Epithelial cell of proximal tubule (primary cell): ENCODE results near the gene LYST. TPM values are rescaled to one million over a fixed set of nuclear protein-coding genes. Genes with fewer than 3 reads are reported as not detected.
"Not testable (repeated sequence)": the region's sequence is repeated elsewhere in the genome, so short reads cannot be mapped to it uniquely, and the experiment has no call there.

ENCODE experiments used
- DNase-seq: peaks from one replicate; pipeline ENCODE4 v3.0.0-alpha.2; 2011; ENCODE audit warnings: low read depth
- H3K4me3 ChIP-seq: 2 replicates; pipeline ENCODE4 v1.5.1; 2011; ENCODE audit warnings: low read depth, mild to moderate bottlenecking, low read length
- total RNA-seq: library from RNA; depleted of rRNA; stranded (reverse); fragments of >200 nt; gene quantifications from 2 replicates; pipeline ENCODE4 v1.2.3, GENCODE V29; 2015
- TF ChIP-seq, protein P1 (sequence below): conservative IDR thresholded peaks from 2 replicates; pipeline ENCODE4 v1.5.1; 2012; ENCODE audit warnings: low read depth, mild to moderate bottlenecking, low read length

Gene LYST
- total RNA-seq, 1 donor from 2014 or later, result 10.3 TPM

DNA sequence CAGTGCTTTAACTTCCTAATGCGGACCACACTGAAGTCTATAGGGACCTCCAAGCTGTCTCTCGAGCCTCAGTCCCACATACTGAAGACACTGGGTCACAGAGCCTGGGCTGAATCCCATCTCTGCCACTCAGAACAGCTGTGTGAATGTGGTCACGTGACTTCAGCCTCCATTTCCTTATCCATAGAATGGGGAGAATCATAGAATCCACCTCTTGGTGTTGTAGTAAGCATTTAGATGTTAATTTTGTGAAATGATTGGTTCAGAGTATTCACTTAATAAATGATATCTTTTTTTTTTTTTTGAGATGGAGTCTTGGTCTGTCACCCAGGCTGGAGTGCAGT, 41.2 kb upstream of the LYST start:
- no peak for DNase-seq
- H3K4me3 ChIP-seq, result no peak overlapping the region
- TF ChIP-seq, protein P1, sequence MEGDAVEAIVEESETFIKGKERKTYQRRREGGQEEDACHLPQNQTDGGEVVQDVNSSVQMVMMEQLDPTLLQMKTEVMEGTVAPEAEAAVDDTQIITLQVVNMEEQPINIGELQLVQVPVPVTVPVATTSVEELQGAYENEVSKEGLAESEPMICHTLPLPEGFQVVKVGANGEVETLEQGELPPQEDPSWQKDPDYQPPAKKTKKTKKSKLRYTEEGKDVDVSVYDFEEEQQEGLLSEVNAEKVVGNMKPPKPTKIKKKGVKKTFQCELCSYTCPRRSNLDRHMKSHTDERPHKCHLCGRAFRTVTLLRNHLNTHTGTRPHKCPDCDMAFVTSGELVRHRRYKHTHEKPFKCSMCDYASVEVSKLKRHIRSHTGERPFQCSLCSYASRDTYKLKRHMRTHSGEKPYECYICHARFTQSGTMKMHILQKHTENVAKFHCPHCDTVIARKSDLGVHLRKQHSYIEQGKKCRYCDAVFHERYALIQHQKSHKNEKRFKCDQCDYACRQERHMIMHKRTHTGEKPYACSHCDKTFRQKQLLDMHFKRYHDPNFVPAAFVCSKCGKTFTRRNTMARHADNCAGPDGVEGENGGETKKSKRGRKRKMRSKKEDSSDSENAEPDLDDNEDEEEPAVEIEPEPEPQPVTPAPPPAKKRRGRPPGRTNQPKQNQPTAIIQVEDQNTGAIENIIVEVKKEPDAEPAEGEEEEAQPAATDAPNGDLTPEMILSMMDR, result no peak

DNA sequence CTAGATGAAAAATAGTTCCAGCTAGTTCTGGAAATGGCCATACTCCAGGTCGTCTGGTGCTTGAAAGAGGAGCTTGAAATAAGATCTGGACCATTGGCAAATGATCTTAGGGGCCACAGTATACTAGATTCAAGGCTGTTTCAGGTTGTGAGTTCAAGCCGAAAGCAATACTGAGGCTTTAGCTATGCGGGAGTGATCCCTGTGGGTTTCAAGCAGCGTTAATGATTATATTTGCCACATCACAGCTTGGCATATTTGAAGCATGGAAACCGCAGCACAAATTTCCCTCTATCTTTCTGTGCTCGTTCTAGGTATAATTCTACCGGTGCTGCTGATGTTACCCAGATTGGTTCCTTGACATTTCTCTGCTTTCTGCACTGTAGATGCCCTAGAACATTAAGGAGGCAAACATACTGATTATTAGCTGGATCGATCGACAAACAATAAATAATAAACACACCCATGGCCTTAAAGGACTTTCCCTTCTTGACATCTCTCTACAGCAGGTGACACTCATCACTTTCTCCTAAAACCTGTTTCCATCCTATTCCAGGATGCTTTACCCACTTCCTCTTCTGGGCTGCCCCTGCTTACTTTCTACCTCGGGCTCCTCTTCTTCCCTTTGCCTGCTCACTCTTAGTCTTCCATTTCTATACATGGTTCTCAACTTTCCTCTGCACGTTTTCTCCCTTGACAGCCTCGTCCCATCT, 40.6 kb upstream of the LYST start:
- no peak for DNase-seq
- TF ChIP-seq, protein P1, result no peak
- H3K4me3 ChIP-seq, result no peak overlapping the region

DNA sequence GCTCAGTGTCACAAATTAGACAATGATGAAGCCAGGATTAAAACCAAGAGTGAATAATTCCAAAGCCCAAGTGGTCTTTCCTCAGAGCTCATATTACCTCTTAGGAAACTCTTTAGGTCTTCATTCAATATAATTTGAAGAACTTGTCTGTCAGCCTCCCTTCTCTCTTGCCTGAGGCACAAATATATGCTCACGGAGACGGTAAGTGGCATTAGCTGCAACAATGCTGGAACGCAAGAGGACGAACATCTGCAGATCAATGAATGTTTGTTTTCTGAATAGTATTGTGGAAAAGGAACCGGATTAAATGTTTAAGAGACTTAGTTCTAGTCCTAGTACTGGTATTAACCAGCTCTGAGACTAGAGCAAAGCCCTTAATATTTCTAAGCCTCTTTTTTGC, 39.7 kb upstream of the LYST start:
- DNase-seq, result no peak
- TF ChIP-seq, protein P1, result no peak
- no peak overlapping the region for H3K4me3 ChIP-seq

DNA sequence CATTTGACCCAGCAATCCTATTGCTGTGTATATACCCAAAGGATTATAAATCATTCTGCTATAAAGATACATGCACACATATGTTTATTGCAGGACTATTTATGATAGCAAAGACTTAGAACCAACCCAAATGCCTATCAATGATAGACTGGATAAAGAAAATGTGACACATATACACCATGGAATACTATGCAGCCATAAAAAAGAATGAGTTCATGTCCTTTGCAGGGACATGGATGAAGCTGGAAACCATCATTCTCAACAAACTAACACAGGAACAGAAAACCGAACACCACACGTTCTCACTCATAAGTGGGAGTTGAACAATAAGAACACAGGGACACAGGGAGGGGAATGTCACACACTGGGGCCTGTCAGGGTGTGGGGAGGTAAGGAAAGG, 37.1 kb upstream of the LYST start:
- not testable (repeated sequence) for DNase-seq, H3K4me3 ChIP-seq

DNA sequence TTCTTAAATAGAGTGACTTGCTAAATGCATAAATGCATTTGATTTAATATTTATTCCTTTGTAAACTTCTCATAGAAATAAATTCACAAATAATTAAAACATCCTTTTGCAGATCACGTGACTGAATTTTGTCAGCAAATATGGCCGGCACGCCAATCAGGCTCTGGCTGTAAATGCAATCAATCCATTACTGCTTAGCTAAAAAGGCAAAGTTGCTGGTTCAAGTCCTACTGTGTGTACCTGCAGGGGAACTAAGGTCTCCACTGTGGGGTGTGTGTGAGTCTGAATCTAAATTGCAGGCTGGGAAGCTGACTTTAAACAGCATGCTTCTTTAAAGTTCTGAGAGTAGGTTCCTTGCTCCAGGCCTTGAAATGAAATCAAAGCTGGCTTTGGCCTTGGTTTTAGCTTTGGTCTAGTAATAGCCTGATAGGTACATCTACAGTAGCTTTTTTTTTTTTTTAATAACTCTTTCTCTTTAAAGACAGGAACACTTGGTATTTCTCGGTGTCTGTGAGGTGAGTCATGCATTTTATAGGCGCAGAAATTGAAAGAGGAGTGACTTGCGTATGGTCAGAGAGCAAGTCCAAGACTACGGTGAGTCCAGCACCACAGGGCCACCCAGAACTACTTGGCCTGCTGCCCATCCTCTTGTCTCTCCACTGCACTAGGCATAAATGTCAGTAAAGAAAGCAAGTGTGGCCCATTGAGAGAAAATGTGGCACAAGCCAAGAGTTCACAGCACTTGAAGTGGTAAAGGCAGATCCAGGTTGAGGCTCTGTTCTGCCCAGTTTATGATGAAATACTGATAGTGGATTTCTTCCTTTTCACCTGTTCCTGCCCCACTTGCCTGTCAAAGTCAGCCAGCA, 36.2 kb upstream of the LYST start:
- no peak overlapping the region for H3K4me3 ChIP-seq

DNA sequence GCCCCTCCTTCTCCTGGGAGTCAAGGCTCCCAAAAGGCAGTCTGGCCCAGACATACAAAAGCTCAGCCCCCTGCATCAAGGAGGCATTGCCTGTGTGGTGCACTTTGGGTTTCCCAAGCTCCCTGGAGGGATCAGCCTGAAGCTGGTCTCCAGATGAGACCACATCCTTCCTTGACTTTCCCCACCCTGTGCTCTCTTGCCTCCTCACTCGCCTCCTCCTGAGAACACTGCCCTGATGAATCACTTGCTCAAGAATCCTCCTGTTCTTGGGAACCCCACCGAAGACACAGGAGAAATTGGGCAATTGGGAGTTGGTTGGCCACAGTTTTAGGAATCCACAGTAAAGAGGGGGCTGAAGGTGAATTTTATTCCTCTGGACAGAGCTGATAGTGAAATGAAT, 34.8 kb upstream of the LYST start:
- DNase-seq, result no peak
- TF ChIP-seq, protein P1, result no peak

More for the DNA sequence above, 36.2 kb upstream of the LYST start:
- no peak for DNase-seq
- TF ChIP-seq, protein P1, result no peak

DNA sequence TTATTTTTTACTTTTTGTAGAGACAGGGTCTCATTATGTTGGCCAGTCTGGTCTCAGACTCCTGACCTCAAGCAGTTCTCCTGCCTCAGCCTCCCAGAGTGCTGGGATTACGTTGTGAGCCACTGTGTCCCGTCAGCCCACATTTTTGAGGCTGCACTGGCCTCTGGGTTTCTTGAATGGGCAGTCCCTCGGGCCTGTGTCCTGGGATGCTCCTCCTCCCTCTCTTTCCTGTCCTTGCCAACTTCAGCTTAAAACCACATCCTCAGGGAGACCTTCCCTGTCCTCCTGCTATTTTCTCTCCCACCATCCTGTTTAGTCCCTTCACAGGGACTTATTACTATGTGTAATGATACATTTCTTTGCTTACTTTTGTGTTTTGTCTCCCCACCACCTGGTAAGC, 31.4 kb upstream of the LYST start:
- no peak overlapping the region for H3K4me3 ChIP-seq
- TF ChIP-seq, protein P1, result no peak
- DNase-seq, result no peak

More for the DNA sequence above, 34.8 kb upstream of the LYST start:
- no peak overlapping the region for H3K4me3 ChIP-seq
